CD4-positive, alpha-beta memory T cell (primary cell): ENCODE measurements around the gene PCDHB11. TPM values are rescaled to one million over a fixed set of nuclear protein-coding genes. Genes with fewer than 3 reads are reported as not detected.
"Not testable (repeated sequence)": the region's sequence is repeated elsewhere in the genome, so short reads cannot be mapped to it uniquely, and the experiment has no call there.

Experiments used
- CTCF ChIA-PET: fragments of 350-600 bp; sonication (Branson Sonifier 250); formaldehyde crosslinking; loops from one replicate; lab custom pipeline; 2021; ENCODE audit warnings: inconsistent platforms; ENCODE audit not compliant: partially characterized antibody; lab: Charles Lee
- POLR2A ChIA-PET: fragments of 350-600 bp; sonication (Branson Sonifier 250); formaldehyde crosslinking; loops from one replicate; lab custom pipeline; 2021; ENCODE audit not compliant: partially characterized antibody; lab: Charles Lee
- DNase-seq, 5 donors: peaks; one replicate each; pipeline versions ENCODE4 v3.0.0 to v3.0.0-alpha.2; 2020 to 2022; ENCODE audit warnings: mixed read lengths in 1 of 5
- H3K27ac ChIP-seq: one replicate; pipeline ENCODE4 v1.7.0; 2013; ENCODE audit warnings: low read depth, low read length
- H3K27me3 ChIP-seq: 2 replicates; pipeline ENCODE4 v1.7.0; 2013; ENCODE audit warnings: mild to moderate bottlenecking, low read length, moderate library complexity; ENCODE audit not compliant: insufficient read depth
- H3K36me3 ChIP-seq: 2 replicates; pipeline ENCODE4 v1.7.0; 2013; ENCODE audit warnings: mild to moderate bottlenecking, low read length, moderate library complexity; ENCODE audit not compliant: insufficient read depth
- H3K4me1 ChIP-seq: 2 replicates; pipeline ENCODE4 v1.7.0; 2013; ENCODE audit warnings: mild to moderate bottlenecking, low read length, moderate library complexity; ENCODE audit not compliant: insufficient read depth
- H3K4me3 ChIP-seq, 2 donors: one replicate each; pipeline ENCODE4 v1.7.0; 2013; ENCODE audit warnings: low read length in 2 of 2, mild to moderate bottlenecking in 1 of 2
- H3K9me3 ChIP-seq, 2 donors: one replicate each; pipeline ENCODE4 v1.7.0; 2013; ENCODE audit warnings: low read length in 2 of 2, control low read depth in 1 of 2; ENCODE audit not compliant: control insufficient read depth in 1 of 2
- H3K27ac Mint-ChIP-seq, 7 donors: one replicate each; pipeline ENCODE4 v1.8.0; 2020 to 2021; ENCODE audit warnings: mixed read lengths in 7 of 7, mild to moderate bottlenecking in 6 of 7, inconsistent platforms in 3 of 7, moderate library complexity in 3 of 7
- H3K27me3 Mint-ChIP-seq, 2 donors: one replicate each; pipeline ENCODE4 v1.8.0; 2020 to 2021; ENCODE audit warnings: mixed read lengths in 2 of 2
- H3K36me3 Mint-ChIP-seq, 2 donors: one replicate each; pipeline ENCODE4 v1.8.0; 2020 to 2021; ENCODE audit warnings: mixed read lengths in 2 of 2, inconsistent platforms in 1 of 2, mild to moderate bottlenecking in 1 of 2
- H3K4me1 Mint-ChIP-seq, 4 donors: one replicate each; pipeline ENCODE4 v1.8.0; 2020 to 2021; ENCODE audit warnings: mixed read lengths in 4 of 4, mild to moderate bottlenecking in 1 of 4
- H3K4me3 Mint-ChIP-seq, 8 donors: one replicate each; pipeline ENCODE4 v1.8.0; 2020 to 2021; ENCODE audit warnings: mixed read lengths in 8 of 8, mild to moderate bottlenecking in 7 of 8, moderate library complexity in 6 of 8, inconsistent platforms in 3 of 8
- H3K9me3 Mint-ChIP-seq, 8 donors: one replicate each; pipeline ENCODE4 v1.8.0; 2020 to 2021; ENCODE audit warnings: mixed read lengths in 8 of 8, mild to moderate bottlenecking in 5 of 8, inconsistent platforms in 3 of 8, moderate library complexity in 1 of 8
- intact Hi-C: fragments of 100-400 bp; cut with micrococcal nuclease; formaldehyde crosslinking; loops from one replicate; pipeline ENCODE4 v1.15.1; 2023
- polyA plus RNA-seq, 2 donors: library from polyadenylated mRNA; unstranded; fragments of 300-500 nt; fragmentation: Illumina TruSeq; gene quantifications; one replicate each; pipeline ENCODE4 v1.2.3, GENCODE V29; 2021
- total RNA-seq, 2 experiments: library from RNA; stranded (reverse); gene quantifications; one replicate each; pipeline ENCODE4 v1.2.3, GENCODE V29; 2021

Gene PCDHB11
- total and polyA plus RNA-seq, 4 experiments from 2014 or later: not detected

DNA sequence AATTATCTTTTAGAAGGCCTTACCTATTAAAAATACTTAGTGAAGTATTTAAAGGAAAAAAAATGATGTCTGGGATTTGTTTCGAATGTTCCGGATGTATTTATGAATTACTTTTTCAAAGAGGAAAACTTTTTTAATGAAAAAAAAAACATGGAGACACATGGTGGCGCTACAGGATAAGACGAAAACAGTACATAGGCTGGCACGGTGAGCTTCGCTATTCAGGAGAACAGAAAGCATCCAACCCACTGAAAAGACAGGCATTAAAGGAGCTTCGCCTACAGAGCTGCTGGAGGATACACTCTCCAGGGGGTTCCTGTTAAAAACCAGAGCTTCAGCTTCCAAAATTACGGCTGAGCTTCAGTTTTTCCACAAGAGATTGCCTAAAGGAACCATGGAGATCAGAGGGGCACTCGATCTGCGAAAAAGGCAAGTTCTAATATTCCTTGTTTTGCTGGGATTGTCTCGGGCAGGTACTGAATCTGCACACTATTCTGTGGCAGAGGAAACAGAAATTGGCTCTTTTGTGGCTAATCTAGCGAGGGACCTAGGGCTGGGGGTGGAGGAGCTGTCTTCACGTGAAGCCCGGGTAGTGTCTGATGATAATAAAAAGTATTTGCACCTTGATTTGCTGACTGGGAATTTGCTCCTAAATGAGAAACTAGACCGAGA is 23.8 kb downstream of the PCDHB11 start, which contains the start of gene PCDHB14:
Gene PCDHB14, plus strand, starts transcription at position 232 of the 672 bp plus-strand sequence. Its CDS starts 163 bp downstream, at position 395.
- Histone ChIP-seq H3K36me3 (no peaks in the 10 kb centered on the region), H3K9me3 (no peaks in the 10 kb centered on the region), H3K27ac (no peak within 1 kb of the TSS), H3K27me3 (peaks cover 12% of the 10 kb centered on the region), H3K4me1 (no peaks in the 10 kb centered on the region), H3K4me3 (no peak within 1 kb of the TSS)
- ChIA-PET POLR2A (no interaction called here), CTCF (interaction anchor here (0.9 to 2.1 kb wide), 8 partner anchors 9 to 369 kb away, joined by 3 to 19 read pairs (median 4); partner anchors contain the start of gene TAF7)
- peaks cover 4 to 61% (median 40%) of the 10 kb centered on the region in 8 donors for H3K9me3 Mint-ChIP-seq
- no peaks in the 10 kb centered on the region for H3K36me3 Mint-ChIP-seq
- peak within 1 kb of the TSS in 1 of 7 donors; percentile 5 for H3K27ac Mint-ChIP-seq
- intact Hi-C loops: loop anchor here (1.0 kb wide), 1 partner anchor 341 kb away; no protein-coding TSS in a partner anchor
- peaks cover 30 to 47% of the 10 kb centered on the region in 2 donors for H3K27me3 Mint-ChIP-seq
- H3K4me3 Mint-ChIP-seq: peak within 1 kb of the TSS; percentile 8 to 68 (median 42)
- DNase-seq: peak in 1 of 5 donors; percentile 12
- peaks cover 0 to 6% (median 2%) of the 10 kb centered on the region in 4 donors for H3K4me1 Mint-ChIP-seq

DNA sequence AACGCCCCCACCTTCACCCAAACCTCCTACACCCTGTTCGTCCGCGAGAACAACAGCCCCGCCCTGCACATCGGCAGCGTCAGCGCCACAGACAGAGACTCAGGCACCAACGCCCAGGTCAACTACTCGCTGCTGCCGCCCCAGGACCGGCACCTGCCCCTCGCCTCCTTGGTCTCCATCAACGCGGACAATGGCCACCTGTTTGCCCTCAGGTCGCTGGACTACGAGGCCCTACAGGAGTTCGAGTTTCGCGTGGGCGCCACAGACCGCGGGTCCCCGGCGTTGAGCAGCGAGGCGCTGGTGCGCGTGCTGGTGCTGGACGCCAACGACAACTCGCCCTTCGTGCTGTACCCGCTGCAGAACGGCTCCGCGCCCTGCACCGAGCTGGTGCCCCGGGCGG is 25.4 kb downstream of the PCDHB11 start:
- H3K4me1 ChIP-seq, H3K9me3 ChIP-seq, H3K36me3 ChIP-seq, H3K36me3 Mint-ChIP-seq, DNase-seq, H3K4me3 Mint-ChIP-seq, H3K27ac Mint-ChIP-seq, POLR2A ChIA-PET, intact Hi-C loops, CTCF ChIA-PET, H3K27ac ChIP-seq, H3K4me1 Mint-ChIP-seq, H3K4me3 ChIP-seq: not testable (repeated sequence)
- H3K27me3 ChIP-seq: peaks cover 12% of the 10 kb centered on the region
- peaks cover 28 to 38% of the 10 kb centered on the region in 2 donors for H3K27me3 Mint-ChIP-seq
- peaks cover 2 to 53% (median 32%) of the 10 kb centered on the region in 8 donors for H3K9me3 Mint-ChIP-seq

DNA sequence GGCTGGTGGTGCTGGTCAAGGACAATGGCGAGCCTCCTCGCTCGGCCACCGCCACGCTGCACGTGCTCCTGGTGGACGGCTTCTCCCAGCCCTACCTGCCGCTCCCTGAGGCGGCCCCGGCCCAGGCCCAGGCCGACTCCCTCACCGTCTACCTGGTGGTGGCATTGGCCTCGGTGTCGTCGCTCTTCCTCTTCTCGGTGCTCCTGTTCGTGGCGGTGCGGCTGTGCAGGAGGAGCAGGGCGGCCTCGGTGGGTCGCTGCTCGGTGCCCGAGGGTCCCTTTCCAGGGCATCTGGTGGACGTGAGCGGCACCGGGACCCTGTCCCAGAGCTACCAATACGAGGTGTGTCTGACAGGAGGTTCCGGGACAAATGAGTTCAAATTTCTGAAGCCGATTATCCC is 26.0 kb downstream of the PCDHB11 start:
- H3K4me1 Mint-ChIP-seq, H3K9me3 ChIP-seq, CTCF ChIA-PET, intact Hi-C loops, DNase-seq, POLR2A ChIA-PET, H3K4me3 ChIP-seq, H3K27ac ChIP-seq, H3K36me3 ChIP-seq, H3K4me3 Mint-ChIP-seq, H3K36me3 Mint-ChIP-seq, H3K4me1 ChIP-seq, H3K27ac Mint-ChIP-seq: not testable (repeated sequence)
- Mint-ChIP-seq H3K27me3 (peaks cover 27 to 32% of the 10 kb centered on the region in 2 donors), H3K9me3 (peaks cover 2 to 48% (median 31%) of the 10 kb centered on the region in 8 donors)
- H3K27me3 ChIP-seq: peaks cover 12% of the 10 kb centered on the region

DNA sequence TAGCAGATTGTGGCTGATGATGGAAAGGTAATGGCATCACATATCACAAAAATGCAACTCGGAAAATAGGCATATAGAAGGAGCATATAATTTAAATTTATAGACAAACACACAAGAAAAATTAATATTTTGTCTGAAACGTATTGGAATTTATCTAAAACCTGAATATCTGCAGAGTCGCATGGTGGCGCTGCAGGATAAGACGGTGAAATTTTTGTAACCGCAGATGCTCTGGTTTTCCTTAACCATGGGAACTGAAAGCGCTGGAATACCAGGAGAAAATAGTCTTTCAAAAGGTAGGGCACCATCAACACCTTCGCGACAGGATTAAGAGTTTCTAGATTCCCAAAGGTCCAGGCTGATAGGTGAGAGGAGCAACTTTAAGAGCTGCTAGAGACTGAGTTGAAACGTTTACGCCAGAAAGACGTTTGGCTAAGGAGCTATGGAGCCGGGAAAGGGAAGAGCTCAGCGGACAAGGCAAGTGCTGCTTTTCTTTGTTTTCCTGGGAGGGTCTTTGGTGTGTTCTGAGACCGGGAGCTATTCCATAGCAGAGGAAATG is 34.8 kb downstream of the PCDHB11 start:
- Histone ChIP-seq H3K36me3 (no peaks in the 10 kb centered on the region), H3K27ac (no peak overlapping the region), H3K4me3 (no peak overlapping the region), H3K27me3 (peaks cover 6% of the 10 kb centered on the region), H3K9me3 (no peaks in the 10 kb centered on the region), H3K4me1 (no peaks in the 10 kb centered on the region)
- Mint-ChIP-seq H3K27me3 (peaks cover 18 to 32% of the 10 kb centered on the region in 2 donors), H3K4me3 (peak overlapping the region in 2 of 8 donors; percentile 9 to 13), H3K27ac (no peak overlapping the region), H3K4me1 (no peaks in the 10 kb centered on the region), H3K36me3 (no peaks in the 10 kb centered on the region), H3K9me3 (peaks cover 7 to 69% (median 63%) of the 10 kb centered on the region in 8 donors)
- DNase-seq: no peak
- CTCF ChIA-PET: interaction anchor here (0.8 kb wide), 1 partner anchor 324 kb away, joined by 3 read pairs; no protein-coding TSS in a partner anchor
- intact Hi-C loops: no loop called here
- POLR2A ChIA-PET: no interaction called here

DNA sequence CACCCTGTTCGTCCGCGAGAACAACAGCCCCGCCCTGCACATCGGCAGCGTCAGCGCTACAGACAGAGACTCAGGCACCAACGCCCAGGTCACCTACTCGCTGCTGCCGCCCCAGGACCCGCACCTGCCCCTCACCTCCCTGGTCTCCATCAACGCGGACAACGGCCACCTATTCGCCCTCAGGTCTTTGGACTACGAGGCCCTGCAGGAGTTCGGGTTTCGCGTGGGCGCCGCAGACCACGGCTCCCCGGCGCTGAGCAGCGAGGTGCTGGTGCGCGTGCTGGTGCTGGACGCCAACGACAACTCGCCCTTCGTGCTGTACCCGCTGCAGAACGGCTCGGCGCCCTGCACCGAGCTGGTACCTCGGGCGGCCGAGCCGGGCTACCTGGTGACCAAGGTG is 36.5 kb downstream of the PCDHB11 start:
- H3K4me3 Mint-ChIP-seq, H3K4me1 Mint-ChIP-seq, POLR2A ChIA-PET, H3K27ac Mint-ChIP-seq, H3K9me3 ChIP-seq, H3K27ac ChIP-seq, H3K4me1 ChIP-seq, H3K27me3 ChIP-seq, H3K36me3 ChIP-seq, H3K4me3 ChIP-seq, intact Hi-C loops, H3K36me3 Mint-ChIP-seq, CTCF ChIA-PET, DNase-seq: not testable (repeated sequence)
- H3K27me3 Mint-ChIP-seq: peaks cover 23 to 41% of the 10 kb centered on the region in 2 donors
- peaks cover 7 to 86% (median 74%) of the 10 kb centered on the region in 8 donors for H3K9me3 Mint-ChIP-seq

DNA sequence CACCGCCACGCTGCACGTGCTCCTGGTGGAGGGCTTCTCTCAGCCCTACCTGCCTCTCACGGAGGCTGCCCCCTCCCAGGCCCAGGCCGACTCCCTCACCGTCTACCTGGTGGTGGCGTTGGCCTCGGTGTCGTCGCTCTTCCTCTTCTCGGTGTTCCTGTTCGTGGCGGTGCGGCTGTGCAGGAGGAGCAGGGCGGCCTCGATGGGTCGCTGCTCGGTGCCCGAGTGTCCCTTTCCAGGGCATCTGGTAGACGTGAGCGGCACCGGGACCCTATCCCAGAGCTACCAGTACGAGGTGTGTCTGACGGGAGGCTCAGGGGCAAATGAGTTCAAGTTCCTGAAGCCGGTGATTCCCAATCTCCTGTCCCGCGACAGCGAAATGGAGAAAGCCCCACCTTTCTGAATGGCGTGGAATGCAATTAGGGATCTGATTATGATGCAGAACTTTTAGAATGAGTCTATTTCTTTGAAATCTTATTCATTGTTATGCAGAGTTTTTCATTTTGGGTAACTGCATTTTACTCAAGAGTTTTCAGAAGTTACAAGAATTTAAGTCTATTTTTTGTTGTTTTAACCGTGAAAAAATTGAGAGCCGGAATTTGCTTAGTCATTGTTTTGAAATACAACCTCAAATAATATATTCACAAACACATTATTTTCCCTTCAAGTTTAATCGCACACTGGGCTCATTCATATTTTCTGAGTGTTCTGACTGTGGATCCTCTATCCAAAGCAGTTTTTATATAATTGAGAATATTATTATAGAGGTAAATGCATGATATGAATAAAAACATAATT is 37.3 kb downstream of the PCDHB11 start:
- Mint-ChIP-seq H3K36me3 (peaks cover 3 to 4% of the 10 kb centered on the region in 2 donors), H3K27ac (peak overlapping the region in 1 of 7 donors; percentile 64), H3K9me3 (peaks cover 7 to 82% (median 69%) of the 10 kb centered on the region in 8 donors), H3K4me3 (no peak overlapping the region), H3K4me1 (no peaks in the 10 kb centered on the region), H3K27me3 (peaks cover 25 to 44% of the 10 kb centered on the region in 2 donors)
- H3K36me3 ChIP-seq: no peaks in the 10 kb centered on the region
- peaks cover 0 to 6% of the 10 kb centered on the region in 2 donors for H3K9me3 ChIP-seq
- CTCF ChIA-PET: no interaction called here
- peaks cover 6% of the 10 kb centered on the region for H3K27me3 ChIP-seq
- H3K4me3 ChIP-seq: no peak overlapping the region
- H3K4me1 ChIP-seq: no peaks in the 10 kb centered on the region
- intact Hi-C loops: no loop called here
- H3K27ac ChIP-seq: no peak overlapping the region
- no peak for DNase-seq
- POLR2A ChIA-PET: no interaction called here

DNA sequence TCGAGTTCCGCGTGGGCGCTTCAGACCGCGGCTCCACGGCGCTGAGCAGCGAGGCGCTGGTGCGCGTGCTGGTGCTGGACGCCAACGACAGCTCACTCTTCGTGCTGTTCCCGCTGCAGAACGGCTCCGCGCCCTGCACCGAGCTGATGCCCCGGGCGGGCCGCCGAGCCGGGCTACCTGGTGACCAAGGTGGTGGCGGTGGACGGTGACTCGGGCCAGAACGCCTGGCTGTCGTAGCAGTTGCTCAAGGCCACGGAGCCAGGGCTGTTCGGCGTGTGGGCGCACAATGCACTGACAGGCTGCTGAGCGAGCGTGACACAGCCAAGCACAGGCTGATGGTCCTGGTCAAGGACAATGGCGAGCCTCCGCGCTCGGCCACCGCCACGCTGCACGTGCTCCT is 42.1 kb downstream of the PCDHB11 start:
- peaks cover 13 to 15% of the 10 kb centered on the region in 2 donors for H3K36me3 Mint-ChIP-seq
- H3K4me3 Mint-ChIP-seq: no peak overlapping the region
- Histone ChIP-seq H3K4me1 (no peaks in the 10 kb centered on the region), H3K27me3 (peaks cover 6% of the 10 kb centered on the region), H3K27ac (no peak overlapping the region), H3K9me3 (peaks cover 0 to 19% of the 10 kb centered on the region in 2 donors), H3K4me3 (no peak overlapping the region), H3K36me3 (no peaks in the 10 kb centered on the region)
- H3K9me3 Mint-ChIP-seq: peaks cover 6 to 89% (median 81%) of the 10 kb centered on the region in 8 donors
- peaks cover 0 to 4% (median 3%) of the 10 kb centered on the region in 4 donors for H3K4me1 Mint-ChIP-seq
- H3K27me3 Mint-ChIP-seq: peaks cover 27 to 29% of the 10 kb centered on the region in 2 donors
- intact Hi-C loops: no loop called here
- no peak overlapping the region for H3K27ac Mint-ChIP-seq
- no peak for DNase-seq
- POLR2A ChIA-PET: no interaction called here
- CTCF ChIA-PET: no interaction called here
